SK-N-SH (cell line): ENCODE data around the gene RNF126. TPM values are rescaled to one million over a fixed set of nuclear protein-coding genes. Genes with fewer than 3 reads are reported as not detected.
"Not testable (repeated sequence)": the region's sequence is repeated elsewhere in the genome, so short reads cannot be mapped to it uniquely, and the experiment has no call there.

Experiments used
- CTCF ChIA-PET: fragments of 300-600, 350-600 bp; formaldehyde crosslinking; extraction: SDS; loops from one replicate; lab custom pipeline; 2021; lab: Yijun Ruan, JAX
- POLR2A ChIA-PET: fragments of 350-600 bp; sonication (Branson Sonifier 250); formaldehyde crosslinking; extraction: SDS; loops from one replicate; lab custom pipeline; 2020; ENCODE audit warnings: antibody characterized with exemption, inconsistent platforms; lab: Yijun Ruan, JAX
- DNase-seq: peaks from one replicate; pipeline ENCODE4 v3.0.0; 2012
- H2AFZ ChIP-seq: fragments of 200-600 bp; sonication (generic); 2 replicates; pipeline ENCODE4 v1.8.1; 2016; ENCODE audit warnings: antibody characterized with exemption, mild to moderate bottlenecking, low read depth
- H3F3A ChIP-seq: fragments of 200-600 bp; sonication (generic); replicated peaks from 2 replicates; pipeline ENCODE3; 2016; ENCODE audit warnings: antibody characterized with exemption, mild to moderate bottlenecking; ENCODE audit not compliant: insufficient read depth
- H3K27ac ChIP-seq, 2 experiments: fragments of 200-500 bp in 1 of 2; fragments of 200-600 bp in 1 of 2; sonication (Bioruptor generic) in 1 of 2; sonication (generic), shearing (Covaris generic) in 1 of 2; 2 replicates each; pipeline versions ENCODE4 v1.5.1 to v1.6.1; 2014 to 2016; ENCODE audit warnings: low read depth in 2 of 2, inconsistent platforms in 1 of 2, low read length in 1 of 2, mild to moderate bottlenecking in 1 of 2, mixed read lengths in 1 of 2
- H3K27me3 ChIP-seq: fragments of 200-600 bp; sonication (generic), shearing (Covaris generic); 2 replicates; pipeline ENCODE4 v1.6.1; 2016; ENCODE audit warnings: mixed run types; ENCODE audit not compliant: insufficient read depth
- H3K36me3 ChIP-seq, 2 experiments: fragments of 200-500 bp in 1 of 2; fragments of 200-600 bp in 1 of 2; sonication (Bioruptor generic) in 1 of 2; sonication (generic) in 1 of 2; replicated peaks in 1 of 2; 2 replicates each; pipeline versions ENCODE3 to v1.5.1; 2014 to 2016; ENCODE audit warnings: low read length in 1 of 2, mild to moderate bottlenecking in 1 of 2; ENCODE audit not compliant: insufficient read depth in 2 of 2, control insufficient read depth in 1 of 2
- H3K4me1 ChIP-seq, 2 experiments: fragments of 200-500 bp in 1 of 2; fragments of 200-600 bp in 1 of 2; sonication (Bioruptor generic) in 1 of 2; sonication (generic), shearing (Covaris generic) in 1 of 2; 2 replicates each; pipeline versions ENCODE4 v1.5.1 to v1.6.1; 2014 to 2016; ENCODE audit warnings: low read depth in 1 of 2, low read length in 1 of 2, mixed run types in 1 of 2; ENCODE audit not compliant: insufficient read depth in 2 of 2, control insufficient read depth in 1 of 2
- H3K4me2 ChIP-seq: fragments of 200-600 bp; sonication (generic), shearing (Covaris generic); 2 replicates; pipeline ENCODE4 v1.6.1; 2017; ENCODE audit warnings: mixed run types
- H3K4me3 ChIP-seq, 2 experiments: fragments of 200-500 bp in 1 of 2; fragments of 200-600 bp in 1 of 2; sonication (Bioruptor generic) in 1 of 2; sonication (generic), shearing (Covaris generic) in 1 of 2; 2 replicates each; pipeline versions ENCODE4 v1.5.1 to v1.8.1; 2014 to 2016; ENCODE audit warnings: low read depth in 2 of 2, inconsistent platforms in 1 of 2, low read length in 1 of 2, mild to moderate bottlenecking in 1 of 2, mixed read lengths in 1 of 2, moderate library complexity in 1 of 2
- H3K79me2 ChIP-seq: fragments of 200-600 bp; sonication (generic); 2 replicates; pipeline ENCODE4 v1.8.1; 2017; ENCODE audit warnings: mild to moderate bottlenecking; ENCODE audit not compliant: insufficient read depth
- H3K9ac ChIP-seq: fragments of 200-600 bp; sonication (generic); 2 replicates; pipeline ENCODE4 v1.6.1; 2017; ENCODE audit warnings: mixed run types
- H3K9me2 ChIP-seq: fragments of 200-600 bp; sonication (generic); 2 replicates; pipeline ENCODE4 v1.6.1; 2017; ENCODE audit warnings: mixed run types
- H3K9me3 ChIP-seq: fragments of 200-600 bp; sonication (generic); 2 replicates; pipeline ENCODE4 v1.6.1; 2017; ENCODE audit warnings: mixed run types, mild to moderate bottlenecking, moderate library complexity
- H4K20me1 ChIP-seq: fragments of 200-600 bp; sonication (generic); 2 replicates; pipeline ENCODE4 v1.6.1; 2017; ENCODE audit warnings: mild to moderate bottlenecking, mixed run types; ENCODE audit not compliant: insufficient read depth
- EZH2phosphoT487 ChIP-seq: fragments of 200-600 bp; sonication (generic); IDR thresholded peaks from 2 replicates; pipeline ENCODE4 v1.6.1; 2017; ENCODE audit warnings: low read depth, mixed run types, mild to moderate bottlenecking, antibody characterized with exemption, moderate library complexity, borderline replicate concordance
- FOSL2 ChIP-seq: IDR thresholded peaks from 2 replicates; pipeline ENCODE4 v1.4.0; 2012; ENCODE audit warnings: low read depth, mild to moderate bottlenecking, moderate library complexity, borderline replicate concordance
- GABPA ChIP-seq: IDR thresholded peaks from 2 replicates; pipeline ENCODE4 v1.4.0; 2012; ENCODE audit warnings: low read depth, mild to moderate bottlenecking
- NRF1 ChIP-seq: IDR thresholded peaks from 2 replicates; pipeline ENCODE4 v1.6.1; 2012; ENCODE audit warnings: low read depth, mild to moderate bottlenecking, low read length
- RFX5 ChIP-seq: IDR thresholded peaks from 2 replicates; pipeline ENCODE4 v1.6.1; 2012; ENCODE audit warnings: mild to moderate bottlenecking, improper control_type of control experiment, low read length
- TCF12 ChIP-seq: IDR thresholded peaks from 2 replicates; pipeline ENCODE4 v1.4.0; 2012
- YY1 ChIP-seq: IDR thresholded peaks from 2 replicates; pipeline ENCODE4 v1.4.0; 2012; ENCODE audit warnings: low read depth, mild to moderate bottlenecking
- WGBS: methylation state at CpG from one replicate; pipeline ENCODE4 v1.1.6; 2017; ENCODE audit warnings: low lambda C conversion rate; 5-methylcytosine and 5-hydroxymethylcytosine counted together
- polyA plus RNA-seq, 3 experiments: library from polyadenylated mRNA; depleted of rRNA; stranded (reverse); fragments of >200 nt; gene quantifications; 2 replicates each; pipeline ENCODE4 v1.2.3, GENCODE V29; 2012
- TF ChIP-seq, protein P1 (sequence below): fragments of 200-600 bp; sonication (generic); IDR thresholded peaks from 2 replicates; pipeline ENCODE4 v1.6.1; 2017; ENCODE audit warnings: antibody characterized with exemption, mild to moderate bottlenecking, moderate library complexity
- TF ChIP-seq, protein P2 (sequence below): IDR thresholded peaks from 2 replicates; pipeline ENCODE4 v1.6.1; 2012; ENCODE audit warnings: mild to moderate bottlenecking, low read depth, low read length, moderate library complexity

RNF126 gene
- polyA plus RNA-seq, 1 of the 3 experiments (the other 2 are of a cell fraction): 12.9 TPM

GRCh38 chr19:703651-704446, 40.8 kb upstream of the RNF126 start:
- WGBS: 16% methylated on average over 13 of the region's 50 CpGs
- peak; percentile 97 for DNase-seq
- CTCF ChIA-PET: interaction anchor here (1.8 to 4.3 kb wide), 2 partner anchors 25 to 30 kb away, joined by 8 to 27 read pairs; no protein-coding TSS in a partner anchor

DNA sequence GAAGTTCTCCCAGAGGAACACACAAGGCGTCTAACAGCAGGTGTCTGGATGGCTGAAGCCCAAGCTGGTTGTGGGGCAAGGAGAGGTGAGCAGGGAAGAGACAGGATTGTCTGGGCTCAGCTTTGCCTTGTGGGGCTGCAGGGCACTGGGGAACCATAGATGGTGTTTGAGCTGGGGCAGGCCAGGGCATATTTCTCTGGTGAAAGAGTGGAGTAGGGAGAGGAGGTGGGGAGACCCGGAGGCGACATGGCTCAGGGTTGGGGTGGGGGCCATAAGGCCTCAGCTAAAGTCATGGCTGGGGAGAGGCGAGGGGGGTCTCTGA, 40.3 kb upstream of the RNF126 start:
- 39% methylated on average over 4 of the region's 4 CpGs for WGBS
- Histone ChIP-seq H3K4me3 (peak overlapping the region in 1 of 2 experiments; percentile 13; a peak in 2 of 4 replicates), H3K27ac (no peak overlapping the region), H3K9me2 (no peaks in the 10 kb centered on the region), H3K4me2 (0 out of 2 replicates have a peak overlapping the region, but pooled peaks have one; percentile 33), H3F3A (peaks cover 7% of the 10 kb centered on the region), H3K27me3 (no peaks in the 10 kb centered on the region), H3K36me3 (no peaks in the 10 kb centered on the region), H3K79me2 (no peaks in the 10 kb centered on the region), H3K9ac (no peak overlapping the region), H3K4me1 (peaks cover 0 to 7% of the 10 kb centered on the region in 2 experiments; a peak in 1 of 4 replicates), H4K20me1 (no peaks in the 10 kb centered on the region), H3K9me3 (no peaks in the 10 kb centered on the region), H2AFZ (no peak overlapping the region)
- POLR2A ChIA-PET: interaction anchor here (2.1 kb wide), 1 partner anchor 24 kb away, joined by 6 read pairs; no protein-coding TSS in a partner anchor
- DNase-seq: no peak
- CTCF ChIA-PET: interaction anchor here (0.7 to 4.3 kb wide), 3 partner anchors 25 to 31 kb away, joined by 3 to 27 read pairs (median 8); no protein-coding TSS in a partner anchor
- TF ChIP-seq GABPA: no peak
- TF ChIP-seq RFX5: no peak
- no peak for TF ChIP-seq FOSL2
- TF ChIP-seq, protein P1, sequence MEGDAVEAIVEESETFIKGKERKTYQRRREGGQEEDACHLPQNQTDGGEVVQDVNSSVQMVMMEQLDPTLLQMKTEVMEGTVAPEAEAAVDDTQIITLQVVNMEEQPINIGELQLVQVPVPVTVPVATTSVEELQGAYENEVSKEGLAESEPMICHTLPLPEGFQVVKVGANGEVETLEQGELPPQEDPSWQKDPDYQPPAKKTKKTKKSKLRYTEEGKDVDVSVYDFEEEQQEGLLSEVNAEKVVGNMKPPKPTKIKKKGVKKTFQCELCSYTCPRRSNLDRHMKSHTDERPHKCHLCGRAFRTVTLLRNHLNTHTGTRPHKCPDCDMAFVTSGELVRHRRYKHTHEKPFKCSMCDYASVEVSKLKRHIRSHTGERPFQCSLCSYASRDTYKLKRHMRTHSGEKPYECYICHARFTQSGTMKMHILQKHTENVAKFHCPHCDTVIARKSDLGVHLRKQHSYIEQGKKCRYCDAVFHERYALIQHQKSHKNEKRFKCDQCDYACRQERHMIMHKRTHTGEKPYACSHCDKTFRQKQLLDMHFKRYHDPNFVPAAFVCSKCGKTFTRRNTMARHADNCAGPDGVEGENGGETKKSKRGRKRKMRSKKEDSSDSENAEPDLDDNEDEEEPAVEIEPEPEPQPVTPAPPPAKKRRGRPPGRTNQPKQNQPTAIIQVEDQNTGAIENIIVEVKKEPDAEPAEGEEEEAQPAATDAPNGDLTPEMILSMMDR: no peak
- TF ChIP-seq, protein P2, sequence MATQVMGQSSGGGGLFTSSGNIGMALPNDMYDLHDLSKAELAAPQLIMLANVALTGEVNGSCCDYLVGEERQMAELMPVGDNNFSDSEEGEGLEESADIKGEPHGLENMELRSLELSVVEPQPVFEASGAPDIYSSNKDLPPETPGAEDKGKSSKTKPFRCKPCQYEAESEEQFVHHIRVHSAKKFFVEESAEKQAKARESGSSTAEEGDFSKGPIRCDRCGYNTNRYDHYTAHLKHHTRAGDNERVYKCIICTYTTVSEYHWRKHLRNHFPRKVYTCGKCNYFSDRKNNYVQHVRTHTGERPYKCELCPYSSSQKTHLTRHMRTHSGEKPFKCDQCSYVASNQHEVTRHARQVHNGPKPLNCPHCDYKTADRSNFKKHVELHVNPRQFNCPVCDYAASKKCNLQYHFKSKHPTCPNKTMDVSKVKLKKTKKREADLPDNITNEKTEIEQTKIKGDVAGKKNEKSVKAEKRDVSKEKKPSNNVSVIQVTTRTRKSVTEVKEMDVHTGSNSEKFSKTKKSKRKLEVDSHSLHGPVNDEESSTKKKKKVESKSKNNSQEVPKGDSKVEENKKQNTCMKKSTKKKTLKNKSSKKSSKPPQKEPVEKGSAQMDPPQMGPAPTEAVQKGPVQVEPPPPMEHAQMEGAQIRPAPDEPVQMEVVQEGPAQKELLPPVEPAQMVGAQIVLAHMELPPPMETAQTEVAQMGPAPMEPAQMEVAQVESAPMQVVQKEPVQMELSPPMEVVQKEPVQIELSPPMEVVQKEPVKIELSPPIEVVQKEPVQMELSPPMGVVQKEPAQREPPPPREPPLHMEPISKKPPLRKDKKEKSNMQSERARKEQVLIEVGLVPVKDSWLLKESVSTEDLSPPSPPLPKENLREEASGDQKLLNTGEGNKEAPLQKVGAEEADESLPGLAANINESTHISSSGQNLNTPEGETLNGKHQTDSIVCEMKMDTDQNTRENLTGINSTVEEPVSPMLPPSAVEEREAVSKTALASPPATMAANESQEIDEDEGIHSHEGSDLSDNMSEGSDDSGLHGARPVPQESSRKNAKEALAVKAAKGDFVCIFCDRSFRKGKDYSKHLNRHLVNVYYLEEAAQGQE: no peak

More at GRCh38 chr19:703651-704446, 40.8 kb upstream of the RNF126 start:
- POLR2A ChIA-PET: interaction anchor here (0.7 to 2.1 kb wide), 2 partner anchors 24 to 40 kb away, joined by 3 to 6 read pairs; no protein-coding TSS in a partner anchor
- Histone ChIP-seq H3K27ac (no peak overlapping the region), H3K36me3 (no peaks in the 10 kb centered on the region), H3F3A (peaks cover 7% of the 10 kb centered on the region), H3K9me3 (no peaks in the 10 kb centered on the region), H3K4me2 (0 out of 2 replicates have a peak overlapping the region, but pooled peaks have one; percentile 33), H3K27me3 (no peaks in the 10 kb centered on the region), H3K4me3 (peak overlapping the region in 1 of 2 experiments; percentile 13; a peak in 2 of 4 replicates), H4K20me1 (no peaks in the 10 kb centered on the region), H3K4me1 (peaks cover 0 to 9% of the 10 kb centered on the region in 2 experiments; a peak in 1 of 4 replicates), H3K9me2 (no peaks in the 10 kb centered on the region), H3K79me2 (no peaks in the 10 kb centered on the region), H3K9ac (no peak overlapping the region), H2AFZ (no peak overlapping the region)
- TF ChIP-seq GABPA (no peak), TCF12 (no peak), NRF1 (no peak), YY1 (no peak), EZH2phosphoT487 (no peak)

DNA sequence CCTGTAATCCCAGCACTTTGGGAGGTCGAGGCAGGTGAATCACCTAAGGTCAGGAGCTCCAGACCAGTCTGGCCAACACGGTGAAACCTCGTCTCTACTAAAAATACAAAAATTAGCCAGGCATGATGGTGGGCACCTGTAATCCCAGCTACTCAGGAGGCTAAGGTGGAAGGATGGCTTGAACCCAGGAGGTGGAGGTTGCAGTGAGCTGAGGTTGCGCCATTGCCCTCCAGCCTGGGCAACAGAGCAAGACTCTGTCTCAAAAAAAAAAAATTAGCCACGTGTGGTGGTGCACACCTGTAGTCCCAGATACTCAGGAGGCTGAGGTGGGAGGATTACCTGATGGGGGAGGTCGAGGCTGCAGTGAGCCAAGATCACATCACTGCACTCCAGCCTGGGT, 39.8 kb upstream of the RNF126 start:
- not testable (repeated sequence) for H2AFZ ChIP-seq, H4K20me1 ChIP-seq, H3K9ac ChIP-seq, H3K4me1 ChIP-seq, H3K27me3 ChIP-seq, H3K4me2 ChIP-seq, H3K9me2 ChIP-seq, H3K27ac ChIP-seq, H3K79me2 ChIP-seq, H3F3A ChIP-seq, H3K4me3 ChIP-seq, H3K9me3 ChIP-seq, H3K36me3 ChIP-seq, DNase-seq
- 73% methylated on average over 6 of the region's 6 CpGs for whole genome bisulfite sequencing
- CTCF ChIA-PET: interaction anchor here (0.6 to 4.3 kb wide), 4 partner anchors 24 to 119 kb away, joined by 3 to 27 read pairs (median 6); no protein-coding TSS in a partner anchor
- POLR2A ChIA-PET: interaction anchor here (2.1 kb wide), 1 partner anchor 23 kb away, joined by 6 read pairs; no protein-coding TSS in a partner anchor

GRCh38 chr19:699885-700284, 36.9 kb upstream of the RNF126 start:
- POLR2A ChIA-PET, H3K4me3 ChIP-seq, H3K4me2 ChIP-seq, H3K9me2 ChIP-seq, H4K20me1 ChIP-seq, DNase-seq, H3K9ac ChIP-seq, H2AFZ ChIP-seq, H3K36me3 ChIP-seq, H3K27ac ChIP-seq, H3K27me3 ChIP-seq, H3K4me1 ChIP-seq, H3K9me3 ChIP-seq, H3F3A ChIP-seq, H3K79me2 ChIP-seq: not testable (repeated sequence)
- CTCF ChIA-PET: interaction anchor here (1.0 kb wide), 1 partner anchor 8 kb away, joined by 3 read pairs; no protein-coding TSS in a partner anchor
- 80% methylated on average over 14 of the region's 14 CpGs for WGBS
